SK-N-SH treated with all-trans-retinoic acid at 6 μM for 48 hours (cell line): ENCODE results near the gene SNX8.

Source experiments
- ARNTL ChIP-seq: fragments of 450-650 bp; formaldehyde crosslinking; IDR thresholded peaks from 2 replicates; pipeline ENCODE4 v1.5.0; 2020; ENCODE audit warnings: low read depth, mild to moderate bottlenecking, moderate library complexity, borderline replicate concordance
- CSDC2 ChIP-seq: fragments of 250-450 bp; sonication (Bioruptor Pico); IDR thresholded peaks from 2 replicates; pipeline ENCODE4 v1.5.0; 2020; ENCODE audit warnings: mild to moderate bottlenecking, moderate library complexity
- ISL1 ChIP-seq: fragments of 250-450 bp; sonication (Bioruptor Pico); IDR thresholded peaks from 2 replicates; pipeline ENCODE4 v2.1.2; 2022; ENCODE audit warnings: mild to moderate bottlenecking, moderate library complexity
- PATZ1 ChIP-seq: fragments of 250-450 bp; sonication (Bioruptor Pico); IDR thresholded peaks from 2 replicates; pipeline ENCODE4 v1.8.0; 2020; ENCODE audit warnings: mild to moderate bottlenecking, moderate library complexity, borderline replicate concordance
- TSHZ2 ChIP-seq: fragments of 250-450 bp; sonication (Bioruptor Pico); IDR thresholded peaks from 2 replicates; pipeline ENCODE4 v1.5.0; 2020; ENCODE audit warnings: mild to moderate bottlenecking, moderate library complexity
- ZFP3 ChIP-seq: fragments of 250-450 bp; sonication (Bioruptor Pico); IDR thresholded peaks from 2 replicates; pipeline ENCODE4 v1.5.0; 2020; ENCODE audit warnings: mild to moderate bottlenecking, moderate library complexity
- ZNF565 ChIP-seq: fragments of 450-650 bp; formaldehyde crosslinking; conservative IDR thresholded peaks from 2 replicates; pipeline ENCODE4 v1.5.0; 2020; ENCODE audit warnings: low read depth, mild to moderate bottlenecking, moderate library complexity
- ZNF70 ChIP-seq: fragments of 450-650 bp; formaldehyde crosslinking; IDR thresholded peaks from 2 replicates; pipeline ENCODE4 v1.5.0; 2020; ENCODE audit warnings: mild to moderate bottlenecking, moderate library complexity

GRCh38 chr7:2224934-2225333, 89.3 kb downstream of the SNX8 start:
- no peak for TF ChIP-seq ARNTL (CRISPR knock-in tag)
- no peak for TF ChIP-seq ZNF565
- no peak for TF ChIP-seq TSHZ2 (CRISPR knock-in tag)
- TF ChIP-seq PATZ1: no peak
- TF ChIP-seq CSDC2 (CRISPR knock-in tag): no peak
- no peak for TF ChIP-seq ZNF70
- no peak for TF ChIP-seq ISL1 (CRISPR knock-in tag)
- TF ChIP-seq ZFP3: no peak
